HG03108 (cell line): Measurements from ENCODE around the gene BAHCC1.

Experiments used
- ATAC-seq: cut with Tn5 transposase; IDR thresholded peaks from one replicate; pipeline ENCODE4 v1.9.1; 2021; ENCODE audit warnings: moderate library complexity; ENCODE audit not compliant: unreplicated experiment

Gene BAHCC1

GRCh38 chr17:81438688-81439087 lies 43.4 kb downstream of the BAHCC1 start:
- ATAC-seq: no peak

- no peak for ATAC-seq
Measured at GRCh38 chr17:81440051-81440471, 44.8 kb downstream of the BAHCC1 start.

GRCh38 chr17:81440511-81441244 lies 45.4 kb downstream of the BAHCC1 start:
- ATAC-seq: no peak

GRCh38 chr17:81442791-81443190 lies 47.5 kb downstream of the BAHCC1 start:
- no peak for ATAC-seq

GRCh38 chr17:81443269-81443668 lies 48.0 kb downstream of the BAHCC1 start:
- no peak for ATAC-seq

GRCh38 chr17:81444610-81445339 lies 49.5 kb downstream of the BAHCC1 start:
- no peak for ATAC-seq

- ATAC-seq: no peak
Measured at GRCh38 chr17:81445642-81446503, 50.6 kb downstream of the BAHCC1 start.

- ATAC-seq: no peak
Measured at GRCh38 chr17:81447331-81447933, 52.2 kb downstream of the BAHCC1 start.

GRCh38 chr17:81448442-81448841 lies 53.2 kb downstream of the BAHCC1 start:
- ATAC-seq: no peak

GRCh38 chr17:81448950-81449349 lies 53.7 kb downstream of the BAHCC1 start:
- ATAC-seq: no peak

- no peak for ATAC-seq
Measured at GRCh38 chr17:81449351-81449750, 54.1 kb downstream of the BAHCC1 start.

GRCh38 chr17:81451823-81452222 lies 56.6 kb downstream of the BAHCC1 start:
- no peak for ATAC-seq

GRCh38 chr17:81452551-81452950 lies 57.3 kb downstream of the BAHCC1 start:
- no peak for ATAC-seq

GRCh38 chr17:81453076-81453475 lies 57.8 kb downstream of the BAHCC1 start:
- no peak for ATAC-seq

GRCh38 chr17:81453712-81454111 lies 58.5 kb downstream of the BAHCC1 start:
- ATAC-seq: peak; percentile 40

GRCh38 chr17:81454473-81454872 lies 59.2 kb downstream of the BAHCC1 start:
- ATAC-seq: no peak

GRCh38 chr17:81455387-81455786 lies 60.1 kb downstream of the BAHCC1 start:
- no peak for ATAC-seq

GRCh38 chr17:81456091-81456490 lies 60.8 kb downstream of the BAHCC1 start:
- ATAC-seq: no peak

- no peak for ATAC-seq
Measured at GRCh38 chr17:81456798-81457197, 61.5 kb downstream of the BAHCC1 start.

- no peak for ATAC-seq
Measured at GRCh38 chr17:81457401-81457800, 62.1 kb downstream of the BAHCC1 start.

GRCh38 chr17:81457917-81458555 lies 62.8 kb downstream of the BAHCC1 start:
- ATAC-seq: no peak
